Fibroblast of the aortic adventitia (primary cell): ENCODE results near the gene ADGRG1. TPM values are rescaled to one million over a fixed set of nuclear protein-coding genes. Genes with fewer than 3 reads are reported as not detected.

Source experiments
- DNase-seq: peaks from one replicate; pipeline ENCODE4 v3.0.0-alpha.2; 2010; ENCODE audit warnings: low read depth
- H3K4me3 ChIP-seq: 2 replicates; pipeline ENCODE4 v1.5.1; 2011; ENCODE audit warnings: low read depth, mild to moderate bottlenecking, control low read depth, low read length, moderate library complexity
- CTCF ChIP-seq: IDR thresholded peaks from 2 replicates; pipeline ENCODE4 v1.5.1; 2011; ENCODE audit warnings: mild to moderate bottlenecking, low read length, control low read depth, inconsistent platforms; ENCODE audit not compliant: insufficient read depth
- total RNA-seq: library from RNA; depleted of rRNA; stranded (reverse); fragments of >200 nt; gene quantifications from 2 replicates; pipeline ENCODE4 v1.2.3, GENCODE V29; 2012; ENCODE audit warnings: low replicate concordance

The ADGRG1 gene
- total RNA-seq, 1 donor: 9.8 TPM

DNA sequence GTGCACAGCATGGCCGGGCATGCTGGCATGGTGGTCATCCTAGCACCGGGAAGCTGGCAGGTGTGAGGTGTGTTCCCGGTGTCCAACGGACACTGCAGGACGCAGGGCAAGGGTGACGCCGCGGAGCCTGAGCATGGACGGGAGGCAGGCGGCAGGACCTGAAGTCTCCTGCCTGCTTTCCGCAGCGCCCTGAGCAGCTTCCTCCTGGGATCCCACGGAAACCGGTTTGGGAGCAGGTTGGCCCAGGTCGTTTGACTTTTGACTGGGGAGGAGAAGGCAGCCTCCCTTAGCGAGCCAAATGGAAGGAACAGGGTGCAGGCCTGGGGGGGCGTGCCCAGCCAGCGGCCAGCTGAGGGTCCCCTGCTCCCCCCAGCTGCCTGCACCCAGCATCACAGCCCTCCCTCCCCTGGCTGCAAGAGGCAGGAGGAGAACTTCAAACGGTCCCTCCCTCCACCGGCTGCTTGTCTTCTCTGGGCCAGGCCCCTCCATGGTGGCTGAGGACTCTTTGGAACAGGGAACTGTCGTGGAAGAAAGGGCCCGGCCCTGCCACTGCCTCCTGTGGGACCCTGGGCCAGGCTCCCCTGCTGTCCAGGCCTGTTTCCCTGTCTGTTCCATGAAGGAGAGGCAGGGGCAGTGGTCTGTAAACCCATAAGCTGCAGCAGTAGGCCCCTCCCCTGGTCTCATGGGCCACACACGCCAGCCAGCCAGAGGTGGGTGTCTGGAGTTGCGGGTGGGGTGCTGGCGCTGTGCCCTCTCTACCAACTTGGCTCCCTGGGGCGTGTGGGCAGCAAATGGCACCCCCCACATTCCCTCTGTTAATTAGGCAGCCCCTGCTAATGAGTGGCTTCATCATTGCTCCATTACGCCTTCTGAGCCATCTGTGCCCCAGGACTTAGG is 7.8 kb upstream of the ADGRG1 start:
- no peak for TF ChIP-seq CTCF
- no peak for DNase-seq
- H3K4me3 ChIP-seq: no peak overlapping the region

GRCh38 chr16:57621521-57622271 is 6.7 kb upstream of the ADGRG1 start:
- no peak overlapping the region for H3K4me3 ChIP-seq
- no peak for TF ChIP-seq CTCF
- DNase-seq: no peak

- no peak overlapping the region for H3K4me3 ChIP-seq
- TF ChIP-seq CTCF: no peak
- no peak for DNase-seq
Measured at GRCh38 chr16:57622361-57623250, 5.8 kb upstream of the ADGRG1 start.

- DNase-seq: no peak
- H3K4me3 ChIP-seq: no peak overlapping the region
- no peak for TF ChIP-seq CTCF
Measured at GRCh38 chr16:57623251-57624043, 5.0 kb upstream of the ADGRG1 start.

- H3K4me3 ChIP-seq: no peak overlapping the region
Measured at GRCh38 chr16:57624044-57624688, 4.3 kb upstream of the ADGRG1 start.

More at GRCh38 chr16:57624044-57624688, 4.3 kb upstream of the ADGRG1 start:
- TF ChIP-seq CTCF: no peak
- peak; percentile 41 for DNase-seq
